HUES6 (cell line): Measurements from ENCODE around the gene EPOP.
"Not testable (repeated sequence)": the region's sequence is repeated elsewhere in the genome, so short reads cannot be mapped to it uniquely, and the experiment has no call there.

Experiments used
- H3K27ac ChIP-seq: 2 replicates; pipeline ENCODE4 v1.7.0; 2013; ENCODE audit warnings: low read depth, mild to moderate bottlenecking, low read length, inconsistent platforms
- H3K27me3 ChIP-seq: 2 replicates; pipeline ENCODE4 v1.6.1; 2013; ENCODE audit warnings: low read length; ENCODE audit not compliant: control insufficient read depth, insufficient read depth
- H3K36me3 ChIP-seq: 2 replicates; pipeline ENCODE4 v1.6.1; 2013; ENCODE audit warnings: low read length; ENCODE audit not compliant: control insufficient read depth, insufficient read depth
- H3K4me1 ChIP-seq: 2 replicates; pipeline ENCODE4 v1.6.1; 2013; ENCODE audit warnings: low read length; ENCODE audit not compliant: control insufficient read depth, insufficient read depth
- H3K4me3 ChIP-seq: 2 replicates; pipeline ENCODE4 v1.5.1; 2013; ENCODE audit warnings: low read depth, low read length
- H3K9ac ChIP-seq: one replicate; pipeline ENCODE4 v1.6.1; 2013; ENCODE audit warnings: mild to moderate bottlenecking, low read length
- H3K9me3 ChIP-seq: 2 replicates; pipeline ENCODE4 v1.6.1; 2013; ENCODE audit warnings: low read depth, low read length; ENCODE audit not compliant: control insufficient read depth, insufficient read depth

Gene EPOP

DNA sequence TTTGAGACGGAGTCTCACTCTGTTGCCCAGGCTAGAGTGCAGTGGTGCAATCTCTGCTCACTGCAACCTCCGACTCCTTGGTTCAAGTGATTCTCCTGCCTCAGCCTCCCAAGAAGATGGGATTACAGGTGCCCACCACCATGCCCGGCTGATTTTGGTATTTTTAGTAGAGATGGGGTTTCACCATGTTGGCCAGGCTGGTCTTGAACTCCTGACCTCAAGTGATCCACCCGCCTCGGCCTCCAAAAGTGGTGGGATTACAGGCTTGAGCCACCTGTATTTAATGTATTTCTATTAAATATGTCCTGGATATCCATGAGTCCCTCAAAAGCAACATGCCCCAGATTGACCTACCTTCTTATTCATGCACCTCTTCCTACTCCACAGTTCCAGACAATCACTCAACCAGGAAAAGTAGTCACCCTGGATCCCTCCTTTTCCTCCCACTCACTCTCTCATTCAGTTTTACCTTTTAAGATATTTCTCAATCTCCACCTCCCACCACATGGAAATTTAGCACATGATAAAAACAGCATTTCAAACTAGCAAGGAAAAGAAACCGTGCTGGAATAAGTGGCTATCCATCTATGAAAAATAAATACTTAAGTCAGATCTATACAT, 48.0 kb downstream of the EPOP start:
- H3K9ac ChIP-seq, H3K4me1 ChIP-seq, H3K4me3 ChIP-seq, H3K27ac ChIP-seq, H3K36me3 ChIP-seq, H3K9me3 ChIP-seq, H3K27me3 ChIP-seq: not testable (repeated sequence)

DNA sequence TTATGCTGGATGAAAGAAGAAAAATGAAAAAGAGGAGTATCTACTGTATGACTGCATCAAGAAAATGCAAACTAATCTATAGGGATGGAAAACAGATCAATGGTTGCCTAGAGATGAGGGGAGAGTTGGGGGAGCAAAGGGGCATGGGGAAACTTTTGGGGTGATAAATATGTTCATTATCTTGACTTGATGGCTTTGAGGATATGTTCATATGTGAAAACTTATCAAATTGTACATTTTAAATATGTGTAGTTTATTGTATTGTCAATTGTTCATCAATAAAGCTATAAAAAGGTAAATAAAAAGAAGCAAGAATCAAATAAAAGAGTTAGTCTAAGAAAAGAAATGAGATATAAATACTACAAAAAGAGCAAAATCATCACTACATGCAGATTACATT, 49.3 kb downstream of the EPOP start:
- Histone ChIP-seq H3K36me3 (no peaks in the 10 kb centered on the region), H3K27ac (no peak overlapping the region), H3K4me1 (no peaks in the 10 kb centered on the region), H3K9ac (no peak overlapping the region), H3K4me3 (no peak overlapping the region), H3K9me3 (0 out of 2 replicates have a peak, but pooled peaks cover 4% of the 10 kb centered on the region), H3K27me3 (no peaks in the 10 kb centered on the region)

DNA sequence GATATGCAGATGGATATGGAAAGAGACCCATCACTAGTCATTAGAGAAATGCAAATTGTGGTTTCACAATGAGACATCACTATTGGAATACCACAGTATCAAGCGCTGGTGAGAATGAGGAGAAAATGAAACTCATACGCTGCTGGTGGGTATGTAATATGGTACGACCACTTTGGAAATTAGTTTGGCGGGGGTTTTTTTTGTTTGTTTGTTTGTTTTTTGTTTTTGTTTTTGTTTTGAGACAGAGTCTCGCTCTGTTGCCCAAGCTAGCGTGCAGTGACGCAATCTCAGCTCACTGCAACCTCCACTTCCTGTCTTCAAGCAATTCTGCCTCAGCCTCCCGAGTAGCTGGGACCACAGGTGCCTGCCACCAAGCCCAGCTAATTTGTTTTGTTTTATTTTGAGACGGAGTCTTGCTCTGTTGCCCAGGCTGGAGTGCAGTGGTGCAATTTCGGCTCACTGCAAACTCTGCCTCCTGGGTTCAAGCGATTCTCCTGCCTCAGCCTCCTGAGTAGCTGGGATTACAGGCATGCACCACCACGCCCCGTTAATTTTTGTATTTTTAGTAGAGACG, 49.9 kb downstream of the EPOP start:
- not testable (repeated sequence) for H3K36me3 ChIP-seq, H3K4me1 ChIP-seq, H3K9ac ChIP-seq, H3K27ac ChIP-seq, H3K27me3 ChIP-seq, H3K4me3 ChIP-seq, H3K9me3 ChIP-seq
